Stimulated activated CD4-positive, alpha-beta T cell treated with anti-CD3 and anti-CD28 coated beads, Interleukin-2, amount 100 ng/mL, for 24 hours (primary cell): ENCODE results near the gene STAG1.
"Not testable (repeated sequence)": the region's sequence is repeated elsewhere in the genome, so short reads cannot be mapped to it uniquely, and the experiment has no call there.

Experiments
- DNase-seq, 2 donors: peaks; one replicate each; pipeline ENCODE4 v3.0.0-alpha.2; 2020

STAG1 gene

GRCh38 chr3:136698361-136698760, 53.8 kb downstream of the STAG1 start:
- DNase-seq: no peak

DNA sequence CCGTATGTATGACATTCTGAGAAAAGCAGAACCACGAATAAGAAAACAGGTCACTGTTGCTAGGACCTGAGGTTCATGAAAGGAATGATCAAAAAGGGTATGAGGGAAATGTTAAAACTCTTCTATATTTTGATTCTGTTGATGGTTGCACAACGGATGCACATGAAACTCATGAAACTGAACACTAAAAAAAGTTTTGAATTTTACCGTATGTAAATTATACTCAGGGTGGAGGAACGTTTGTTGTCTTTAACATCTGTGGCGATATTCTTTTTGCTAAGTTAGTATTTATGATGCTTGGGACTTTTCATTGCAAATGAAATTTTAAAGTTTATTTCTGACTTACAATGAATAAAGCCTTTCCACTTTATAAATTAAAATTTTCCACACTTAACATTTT, 55.4 kb downstream of the STAG1 start:
- DNase-seq: no peak

GRCh38 chr3:136694321-136694720, 57.9 kb downstream of the STAG1 start:
- DNase-seq: no peak

- no peak for DNase-seq
Measured at GRCh38 chr3:136690599-136690998, 61.6 kb downstream of the STAG1 start.

DNA sequence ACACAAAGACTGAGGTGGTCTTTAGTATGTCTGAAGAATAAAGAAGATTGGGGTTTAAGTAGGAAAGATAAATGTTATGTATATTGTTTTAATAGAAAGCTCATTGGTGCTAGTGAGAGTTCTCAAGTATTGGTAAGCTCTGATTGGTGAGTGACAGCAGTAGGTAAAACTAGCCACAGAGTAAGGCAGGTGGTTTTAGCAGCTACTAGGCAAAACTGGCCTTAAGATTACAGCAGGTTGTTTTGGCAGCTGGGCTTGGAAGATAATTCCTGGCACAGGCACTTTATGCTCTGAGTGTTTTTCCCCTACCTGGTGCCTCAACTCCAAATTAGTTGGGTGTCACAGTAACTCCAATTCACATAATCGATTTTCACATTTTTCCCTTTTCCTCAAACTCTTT, 66.3 kb downstream of the STAG1 start:
- DNase-seq: no peak

- no peak for DNase-seq
Measured at GRCh38 chr3:136682740-136683312, 69.4 kb downstream of the STAG1 start.

- no peak for DNase-seq
Measured at GRCh38 chr3:136678981-136679380, 73.2 kb downstream of the STAG1 start.

DNA sequence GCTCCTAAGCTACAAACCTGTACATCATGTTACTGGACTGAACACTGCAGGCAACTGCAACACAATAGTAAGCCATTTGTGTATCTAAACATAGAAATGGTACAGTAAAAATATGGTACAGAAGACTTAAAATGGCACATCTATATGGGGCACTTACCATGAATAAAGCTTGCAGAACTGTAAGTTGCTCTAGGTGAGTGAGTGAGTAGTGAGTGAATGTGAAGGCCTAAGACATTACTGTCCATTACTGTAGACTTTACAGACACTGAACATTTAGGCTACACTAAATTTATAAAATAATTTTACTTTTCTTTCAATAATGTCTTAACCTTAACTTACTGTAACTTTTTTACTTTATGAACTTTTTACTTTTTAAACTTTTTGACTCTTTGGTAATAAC, 76.2 kb downstream of the STAG1 start:
- no peak for DNase-seq

- no peak for DNase-seq
Measured at GRCh38 chr3:136675150-136675858, 76.9 kb downstream of the STAG1 start.

DNA sequence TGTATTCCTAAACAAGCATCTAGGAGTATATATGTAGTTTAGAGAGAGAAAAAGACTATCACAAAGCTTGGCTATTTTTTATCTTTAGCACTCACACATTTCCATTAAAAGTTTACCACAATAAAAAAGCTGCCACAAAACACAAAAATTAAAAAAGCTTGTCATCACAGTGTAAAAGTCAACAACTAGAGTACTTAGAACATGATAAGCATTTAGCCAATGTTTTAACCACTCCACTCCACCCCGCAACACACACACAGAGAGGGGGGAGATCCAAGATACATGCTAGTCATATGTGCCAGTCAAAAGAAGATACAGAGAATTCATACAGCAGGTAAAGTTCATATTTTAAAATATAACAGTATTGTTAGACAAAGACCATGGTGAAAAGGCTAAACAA, 79.7 kb downstream of the STAG1 start:
- no peak for DNase-seq

DNA sequence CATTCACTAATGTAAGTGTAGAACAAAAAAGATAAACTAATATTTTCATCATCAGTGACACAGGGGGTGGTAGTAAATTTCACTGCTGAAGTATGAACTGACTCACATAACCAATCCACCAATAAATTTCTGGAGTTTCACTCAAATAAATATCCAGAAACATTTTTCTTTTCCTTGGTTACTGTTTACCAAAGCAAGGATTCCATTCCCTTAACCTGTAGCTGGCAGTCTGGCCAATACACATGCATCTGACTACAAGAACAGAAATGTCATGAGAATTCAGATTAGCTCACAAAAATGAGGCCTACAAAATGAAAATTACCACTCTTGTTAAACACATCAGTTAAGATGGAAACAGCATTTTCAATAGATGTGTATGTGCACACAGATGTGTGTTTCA, 80.3 kb downstream of the STAG1 start:
- DNase-seq: no peak

DNA sequence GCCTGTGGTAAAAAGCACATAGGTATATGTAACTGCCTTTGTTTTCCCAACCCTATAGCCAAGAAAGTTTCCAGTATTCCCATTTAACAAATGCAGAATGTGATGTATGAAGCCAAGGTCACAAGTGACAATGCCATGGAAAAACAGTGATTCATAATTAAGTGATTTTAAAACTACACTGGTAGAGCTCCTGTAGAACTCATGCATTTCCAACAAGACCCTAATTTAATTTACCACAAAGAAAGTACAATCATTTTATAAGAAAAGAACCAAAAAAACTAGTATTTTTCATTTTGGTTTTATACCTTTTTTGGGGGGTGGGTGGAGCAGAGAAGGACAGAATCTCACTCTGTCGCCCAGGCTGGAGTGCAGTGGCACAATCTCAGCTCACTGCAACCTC, 82.0 kb downstream of the STAG1 start:
- no peak for DNase-seq

DNA sequence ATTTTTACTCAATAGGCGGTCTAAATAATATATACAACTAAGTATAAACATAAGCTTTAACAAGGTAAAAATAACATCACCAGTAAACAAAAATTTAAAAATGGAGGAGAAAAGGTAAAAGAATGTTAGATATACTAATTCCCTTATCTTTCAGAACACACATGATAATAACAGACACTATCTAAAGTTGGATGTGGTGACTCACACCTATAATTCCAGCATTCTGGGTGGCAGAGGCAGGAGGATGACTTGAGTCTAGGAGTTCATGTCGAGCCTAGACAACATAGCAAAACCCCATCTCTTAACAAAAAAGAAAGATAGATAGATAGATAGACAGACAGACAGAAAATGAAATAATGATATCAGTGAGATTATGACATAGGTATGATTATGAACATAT, 85.1 kb downstream of the STAG1 start:
- no peak for DNase-seq

DNA sequence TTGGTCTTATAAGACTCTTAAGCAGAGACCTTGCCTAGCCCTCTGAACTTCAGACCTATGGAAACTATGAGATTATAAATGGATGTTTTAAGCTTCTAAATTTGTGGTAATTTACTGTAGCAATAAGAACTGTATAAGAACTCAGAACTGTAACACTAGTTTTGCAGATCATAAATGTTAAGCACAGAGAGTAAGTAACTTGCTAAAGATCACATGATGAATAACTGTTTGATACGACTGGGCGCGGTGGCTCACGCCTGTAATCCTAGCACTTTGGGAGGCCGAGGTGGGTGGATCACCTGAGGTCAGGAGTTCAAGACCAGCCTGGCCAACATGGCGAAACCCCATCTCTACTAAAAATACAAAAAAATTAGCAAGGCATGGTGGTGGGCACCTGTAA, 85.9 kb downstream of the STAG1 start:
- DNase-seq: not testable (repeated sequence)

DNA sequence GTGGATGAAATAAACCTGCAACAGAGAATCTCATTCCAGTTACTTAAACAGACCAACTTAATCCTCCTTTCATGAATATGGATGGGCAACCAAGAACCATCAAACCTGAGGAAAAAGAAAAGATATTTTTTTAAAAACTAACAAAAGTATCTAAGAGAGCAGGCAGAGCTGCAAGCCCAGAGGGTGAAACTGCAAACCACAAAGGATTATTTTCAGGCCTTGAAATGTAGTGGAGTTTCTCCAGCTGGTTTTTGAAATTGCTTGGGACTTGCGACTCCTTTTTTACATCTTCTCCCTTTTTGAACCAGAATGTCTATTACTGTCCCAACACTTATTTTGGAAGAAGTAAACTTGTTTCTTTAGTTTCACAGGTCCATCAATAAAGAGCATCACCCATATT, 87.4 kb downstream of the STAG1 start:
- no peak for DNase-seq

DNA sequence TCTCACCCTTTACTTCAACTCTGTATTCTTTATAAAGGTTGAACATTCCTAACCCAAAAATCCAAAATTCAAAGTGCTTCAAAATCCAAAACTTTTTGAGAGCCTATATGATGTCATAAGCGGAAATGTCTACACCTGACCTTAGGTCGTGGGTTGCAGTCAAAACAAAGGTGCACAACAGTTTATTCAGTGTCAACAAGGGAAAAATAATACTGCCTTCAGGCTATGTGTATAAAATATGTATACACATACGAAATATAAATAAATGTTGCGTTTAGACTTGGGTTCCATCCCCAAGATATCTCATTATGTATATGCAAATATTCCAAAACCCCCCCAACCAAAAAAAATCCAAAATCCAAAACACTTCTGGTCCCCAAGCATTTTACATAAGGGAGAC, 90.9 kb downstream of the STAG1 start:
- DNase-seq: no peak

DNA sequence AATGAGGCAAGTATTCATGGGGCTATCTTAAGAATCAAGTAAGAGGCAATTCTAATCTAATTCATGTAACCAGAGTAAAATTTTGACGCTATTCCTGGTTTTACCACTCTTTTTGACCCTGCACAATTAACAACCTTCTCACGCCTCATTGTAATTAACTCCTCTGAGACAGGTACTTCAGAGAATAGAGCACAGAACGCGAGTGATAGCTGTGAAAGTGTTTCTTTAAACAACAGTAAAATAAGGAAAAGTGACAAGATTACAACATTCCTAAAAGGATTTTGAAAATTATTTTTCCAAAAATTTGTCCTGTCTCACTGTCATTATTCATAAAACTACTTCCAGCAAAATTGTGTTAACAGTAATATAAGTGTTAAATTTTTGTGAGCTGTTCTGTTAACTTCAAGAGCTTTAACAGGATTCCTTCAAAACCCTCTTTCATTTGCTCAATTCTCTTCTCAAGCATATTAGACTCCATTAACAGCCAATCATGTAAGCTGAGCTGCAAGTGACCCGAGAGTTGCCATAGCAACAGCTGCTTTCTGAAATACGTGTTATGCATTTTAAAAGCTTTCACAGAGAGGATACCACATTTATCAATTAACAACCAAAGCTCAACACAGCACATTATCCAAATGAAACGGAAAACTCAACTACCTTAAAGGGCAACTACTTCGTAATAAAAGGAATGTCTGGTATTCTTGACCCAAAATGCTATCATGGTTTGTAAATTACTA, 93.1 kb downstream of the STAG1 start:
- DNase-seq: no peak

DNA sequence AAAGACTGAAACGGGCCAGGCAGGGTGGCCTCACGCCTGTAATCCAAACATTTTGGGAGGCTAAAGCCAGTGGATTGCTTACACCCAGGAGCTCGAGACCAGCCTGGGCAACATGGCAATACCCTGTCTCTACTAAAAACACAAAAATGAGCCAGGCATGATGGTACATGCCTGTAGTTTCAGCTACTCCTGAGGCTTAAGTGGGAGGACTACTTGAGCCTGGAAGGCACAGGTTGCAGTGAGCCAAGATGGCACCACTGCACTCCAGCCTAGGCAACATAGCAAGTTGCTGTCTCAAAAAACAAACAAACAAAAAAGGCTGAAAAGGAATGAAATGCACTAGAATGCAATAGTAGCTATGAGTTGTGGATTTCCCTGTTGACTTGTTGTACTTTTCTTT, 94.7 kb downstream of the STAG1 start:
- no peak for DNase-seq

DNA sequence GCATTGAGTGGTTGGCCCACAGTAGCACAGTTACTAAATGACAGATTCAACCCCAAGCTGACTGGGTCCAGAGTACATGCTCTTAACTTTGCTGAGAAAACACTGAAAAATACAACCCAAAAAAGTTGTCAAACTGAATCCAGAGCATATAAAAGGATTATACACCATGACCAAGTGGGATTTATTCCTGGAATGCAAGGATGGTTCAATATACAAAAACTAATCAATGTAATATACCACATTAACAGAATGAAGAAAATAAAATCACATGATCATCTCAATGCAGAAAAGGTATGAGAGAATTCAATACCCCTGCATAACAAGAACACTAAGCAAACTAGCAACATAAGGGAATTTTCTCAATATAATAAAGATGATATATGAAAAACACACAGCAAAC, 98.5 kb downstream of the STAG1 start:
- DNase-seq: no peak

- no peak for DNase-seq
Measured at GRCh38 chr3:136651581-136651980, 100.6 kb downstream of the STAG1 start.

- DNase-seq: no peak
Measured at GRCh38 chr3:136650461-136650860, 101.7 kb downstream of the STAG1 start.

GRCh38 chr3:136645915-136646314, 106.3 kb downstream of the STAG1 start:
- DNase-seq: no peak

GRCh38 chr3:136644212-136644611, 108.0 kb downstream of the STAG1 start:
- no peak for DNase-seq

GRCh38 chr3:136643380-136643779, 108.8 kb downstream of the STAG1 start:
- DNase-seq: not testable (repeated sequence)
